ENCODE results near the gene ACAN.

Gene ACAN

GRCh38 chr15:88880944-88881740 is 77.9 kb downstream of the ACAN start:
- no peak for DNase-seq

- no peak for DNase-seq
These were observed 78.5 kb downstream of the ACAN start for GRCh38 chr15:88881775-88882174.

- no peak for DNase-seq
These were observed 79.5 kb downstream of the ACAN start for GRCh38 chr15:88882785-88883184.

DNA sequence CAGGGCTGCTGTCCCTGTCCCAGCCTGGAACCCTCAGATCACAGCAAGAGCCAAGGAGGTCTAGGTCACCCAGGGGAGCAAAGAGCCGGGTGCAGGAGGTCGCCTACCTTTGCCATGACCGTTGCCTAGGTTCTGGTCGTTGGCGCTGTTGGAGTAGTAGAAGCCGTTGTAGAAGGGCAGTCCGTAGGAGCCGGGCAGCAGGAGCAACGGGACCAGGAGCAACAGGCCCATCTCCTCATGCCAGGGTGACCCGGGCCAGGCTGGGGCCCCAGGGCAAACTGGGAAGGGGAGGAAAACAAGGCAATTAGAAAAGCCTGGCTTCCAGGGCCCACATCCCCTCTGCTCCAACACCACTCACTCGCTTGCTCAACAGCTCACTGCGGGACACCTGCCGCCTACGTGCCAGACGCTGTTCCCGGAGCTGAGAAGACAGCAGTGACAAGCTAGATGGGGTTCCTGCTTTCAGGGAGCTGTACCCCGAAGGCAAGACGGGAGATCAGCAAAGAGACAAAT is 83.9 kb downstream of the ACAN start:
- DNase-seq: no peak

- DNase-seq: no peak
These were observed 85.5 kb downstream of the ACAN start for GRCh38 chr15:88888719-88889118.

GRCh38 chr15:88890495-88890894 is 87.3 kb downstream of the ACAN start:
- DNase-seq: no peak

DNA sequence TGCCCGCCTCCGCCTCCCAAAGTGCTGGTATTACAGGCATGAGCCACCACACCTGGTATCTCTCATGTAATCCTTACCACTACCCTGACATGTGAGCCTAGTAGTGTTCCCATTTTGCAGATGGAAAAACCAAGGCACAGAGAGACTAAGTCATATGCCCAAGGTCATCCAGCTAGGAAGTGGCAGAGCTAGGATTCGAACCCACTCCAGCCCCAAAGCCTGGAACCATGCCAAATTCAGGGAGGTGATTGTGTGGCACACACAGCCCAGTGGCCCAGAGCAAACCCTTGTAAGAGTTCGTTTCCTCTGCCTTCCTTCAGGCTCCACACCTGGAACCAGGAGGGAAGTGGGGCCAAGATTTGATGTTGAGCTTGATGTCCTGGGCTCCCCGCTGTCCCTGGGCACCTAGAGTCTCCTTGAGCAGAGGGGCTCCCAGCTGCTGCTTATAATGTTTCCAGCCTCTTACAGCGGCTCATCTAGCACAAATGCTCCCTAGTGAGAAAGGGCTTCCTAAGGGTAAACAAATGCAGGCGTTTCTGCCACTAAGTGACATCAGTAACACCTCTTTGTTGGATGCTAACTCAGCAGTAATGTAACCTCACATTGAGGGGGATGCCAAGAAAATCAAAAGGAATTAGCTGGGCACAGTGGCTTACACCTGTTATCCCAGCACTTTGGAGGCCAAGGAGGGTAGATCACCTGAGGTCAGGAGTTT is 88.5 kb downstream of the ACAN start:
- peak in 1 of 2 experiments; percentile 30 for DNase-seq

DNA sequence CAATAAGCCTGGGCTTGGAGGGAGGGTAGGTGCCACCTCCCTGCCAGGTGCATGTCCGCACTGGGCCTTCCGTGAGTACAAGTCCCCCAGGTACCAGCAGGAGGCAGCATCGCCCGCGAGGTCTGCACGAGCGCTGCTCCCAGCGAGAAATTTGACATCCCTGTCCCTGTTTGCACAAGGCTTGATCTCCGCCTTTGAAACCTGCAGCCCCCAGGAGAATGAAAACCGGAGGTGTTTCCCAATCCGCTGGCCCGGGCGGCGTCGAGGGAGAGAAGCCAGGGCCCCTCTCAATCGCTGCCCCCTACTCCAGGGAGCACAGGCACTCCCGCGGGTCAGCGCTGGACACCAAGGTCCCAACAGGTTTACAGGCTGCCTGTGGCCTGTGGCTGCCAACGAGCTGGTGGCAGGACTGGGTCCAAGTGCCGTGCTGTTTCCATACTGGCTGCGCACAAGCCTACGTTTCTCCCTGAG is 91.1 kb downstream of the ACAN start:
- peak; percentile 42 to 70 for DNase-seq

DNA sequence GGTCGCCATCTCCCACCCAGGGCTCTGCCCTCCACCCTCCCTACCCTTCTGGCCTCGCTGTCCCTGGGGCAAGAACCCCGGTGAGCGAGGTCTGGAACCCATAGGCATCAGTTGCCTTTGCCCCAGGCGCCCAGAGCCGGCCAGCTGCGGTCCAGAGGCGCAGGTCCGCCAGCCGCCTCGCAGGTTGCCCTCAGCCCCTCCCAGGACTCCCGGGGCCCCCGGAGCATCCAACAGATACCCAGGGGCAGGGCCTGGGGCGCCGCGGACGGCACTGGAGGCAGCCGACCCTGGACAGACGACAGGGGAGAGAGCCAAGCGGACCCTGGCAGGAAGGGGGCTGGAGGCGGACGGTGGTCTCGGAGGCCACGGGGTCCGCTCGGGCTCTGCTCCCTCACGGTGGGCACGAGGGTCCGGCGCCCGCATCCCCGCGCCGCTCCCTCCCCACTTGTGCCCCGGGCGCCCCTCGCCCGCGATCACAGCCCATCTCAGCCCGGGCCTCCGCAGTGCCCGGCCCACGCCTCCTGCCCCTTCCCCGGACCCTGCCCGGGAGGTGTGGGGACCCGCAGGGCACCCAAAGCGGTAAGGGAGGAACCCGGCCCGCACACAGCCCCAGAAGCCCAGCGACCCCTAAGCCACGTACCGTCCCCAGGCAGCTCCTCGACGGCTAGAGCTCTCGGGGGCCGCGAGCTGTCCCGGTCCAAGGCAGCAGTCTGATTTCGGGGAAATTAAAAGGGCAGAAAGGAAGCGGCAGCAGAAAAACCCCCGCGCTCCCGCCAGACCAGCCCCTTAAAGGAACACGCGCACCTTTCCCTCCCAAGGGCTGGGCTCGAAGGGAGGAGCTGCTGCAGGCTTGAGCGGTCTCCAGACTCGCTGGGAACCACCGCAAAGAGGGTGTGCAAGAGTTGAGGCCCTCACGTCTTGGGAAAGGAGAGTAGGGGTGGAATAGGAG is 91.9 kb downstream of the ACAN start, which contains the start of gene HAPLN3:
HAPLN3 (minus strand) TSS at position 726 of the 949 bp plus-strand sequence. CDS start 8,246 bp downstream, outside the sequence.
- peak; percentile 26 to 47 for DNase-seq

GRCh38 chr15:88896333-88897033 is 93.2 kb downstream of the ACAN start:
- DNase-seq: no peak

GRCh38 chr15:88897142-88897455 is 93.9 kb downstream of the ACAN start:
- no peak for DNase-seq

DNA sequence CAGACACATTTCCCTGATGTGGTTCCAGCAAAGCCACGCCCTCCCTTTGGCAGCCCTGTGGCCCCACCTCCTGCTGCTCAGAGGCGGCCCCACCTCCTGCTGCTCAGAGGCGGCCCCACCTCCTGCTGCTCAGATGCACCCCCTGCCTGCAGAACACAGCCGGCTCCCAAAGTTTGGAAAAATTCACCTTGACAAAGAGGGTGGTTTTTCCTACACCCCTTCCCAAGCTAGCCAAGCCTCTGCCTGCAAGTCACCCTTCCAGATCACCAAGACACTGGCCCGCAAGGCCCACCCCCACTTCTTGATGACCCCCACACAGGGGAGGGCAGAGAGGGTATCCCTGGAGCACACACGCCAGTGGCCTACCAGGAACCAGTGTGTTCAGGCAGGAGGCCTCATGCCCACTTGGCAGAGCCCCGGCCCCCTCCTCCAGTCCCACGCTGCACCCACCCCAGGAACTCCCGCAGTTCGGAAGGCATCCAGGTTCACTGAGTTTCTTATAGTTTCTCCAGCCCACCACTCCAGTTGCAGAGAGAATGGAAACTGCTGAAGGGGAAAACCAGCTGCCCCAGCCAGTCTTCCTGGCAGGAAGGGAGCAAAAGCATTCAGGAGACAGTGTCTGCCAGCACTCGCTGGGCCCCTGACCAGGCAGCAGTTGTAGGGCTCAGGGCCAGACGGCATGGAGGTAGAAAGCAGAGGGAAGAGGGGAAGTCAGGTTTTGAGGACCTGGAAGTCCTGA is 94.4 kb downstream of the ACAN start:
- peak; percentile 70 to 83 for DNase-seq

- no peak for DNase-seq
These were observed 95.5 kb downstream of the ACAN start for GRCh38 chr15:88898736-88899135.

DNA sequence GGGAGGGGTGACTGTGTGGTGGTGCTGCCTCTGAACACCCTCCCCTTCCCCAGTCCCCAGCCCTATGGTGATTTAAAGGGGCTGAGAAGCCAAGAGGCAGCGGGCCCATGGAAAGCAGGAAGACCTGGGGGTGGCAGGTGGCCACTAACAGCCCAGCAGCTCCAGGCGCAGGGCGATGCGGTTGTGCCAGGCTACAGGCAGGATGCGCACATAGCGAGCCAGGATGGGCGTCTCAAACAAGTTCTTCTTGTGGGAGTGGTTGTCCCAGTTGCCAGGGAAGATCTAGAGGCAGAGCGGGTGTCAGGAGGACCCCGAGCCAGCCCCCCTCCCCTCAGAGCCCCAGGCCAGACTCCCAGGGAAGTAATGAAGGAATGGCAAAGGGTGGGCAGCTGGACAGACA is 96.0 kb downstream of the ACAN start:
- no peak for DNase-seq

DNA sequence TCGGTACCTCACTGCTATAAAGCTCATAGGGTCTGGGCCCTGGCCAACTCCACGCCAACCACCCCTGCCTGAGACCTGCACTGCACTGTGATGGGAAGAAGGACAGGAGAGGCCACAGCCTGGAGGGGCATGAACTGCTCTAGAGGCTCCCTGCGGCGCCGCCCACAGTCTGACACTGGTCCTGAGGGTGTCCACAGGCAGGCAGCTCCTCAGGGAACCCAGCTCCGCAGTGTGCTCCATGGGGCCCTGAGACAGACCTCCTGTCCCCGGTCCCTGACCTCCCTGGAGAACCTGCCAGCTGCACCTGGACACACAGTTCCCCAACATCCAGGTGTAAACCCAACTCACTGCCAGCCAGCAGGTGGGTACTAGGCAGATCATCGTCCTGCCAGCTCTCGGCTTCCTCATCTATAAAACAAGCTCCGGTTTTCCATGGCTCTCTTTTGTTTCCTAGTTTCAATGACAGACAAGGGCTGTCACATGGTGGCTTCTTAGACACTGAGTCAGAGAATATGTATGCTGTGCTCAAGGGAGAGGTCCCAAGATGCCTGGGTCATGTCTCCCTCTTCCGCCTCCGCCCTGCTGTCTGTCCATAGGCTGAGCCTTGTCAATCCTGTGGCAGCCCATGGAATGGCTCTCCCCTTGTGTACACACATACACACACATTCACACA is 97.2 kb downstream of the ACAN start:
- DNase-seq: no peak

- no peak for DNase-seq
These were observed 97.8 kb downstream of the ACAN start for GRCh38 chr15:88900982-88901418.

DNA sequence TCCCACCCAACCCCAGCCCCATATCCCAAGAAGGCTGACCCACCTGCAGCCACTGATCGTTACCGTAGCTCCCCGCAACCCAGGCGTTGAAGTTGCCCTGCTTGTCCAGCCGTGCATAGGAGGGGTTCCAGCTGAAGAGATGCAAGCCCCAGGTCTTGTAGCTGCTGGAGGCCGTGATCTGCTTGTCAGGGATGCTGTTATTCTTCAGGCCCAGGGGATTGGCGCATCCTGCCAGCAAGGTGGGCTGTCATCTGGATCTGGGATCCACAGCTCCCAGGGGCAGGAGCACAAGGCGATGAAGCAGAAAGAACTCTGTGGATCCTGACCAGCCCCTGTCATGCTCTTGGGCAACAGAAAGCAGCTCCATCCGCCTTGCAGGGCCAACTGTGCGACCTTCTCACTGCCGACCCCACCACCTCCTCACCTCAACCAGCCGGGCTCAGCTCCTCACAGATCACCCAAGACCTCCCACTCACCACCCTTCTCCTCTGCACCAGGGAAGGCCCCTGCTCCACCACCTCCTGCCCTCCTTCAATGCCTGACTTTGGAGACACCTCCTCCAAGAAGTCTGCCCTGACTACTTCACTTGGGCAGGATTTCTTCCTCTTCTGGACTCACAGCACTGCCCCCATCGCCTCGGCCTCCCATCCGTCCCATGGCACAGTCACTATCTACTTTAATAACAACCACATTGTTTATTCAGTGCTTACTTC is 98.4 kb downstream of the ACAN start:
- DNase-seq: no peak

DNA sequence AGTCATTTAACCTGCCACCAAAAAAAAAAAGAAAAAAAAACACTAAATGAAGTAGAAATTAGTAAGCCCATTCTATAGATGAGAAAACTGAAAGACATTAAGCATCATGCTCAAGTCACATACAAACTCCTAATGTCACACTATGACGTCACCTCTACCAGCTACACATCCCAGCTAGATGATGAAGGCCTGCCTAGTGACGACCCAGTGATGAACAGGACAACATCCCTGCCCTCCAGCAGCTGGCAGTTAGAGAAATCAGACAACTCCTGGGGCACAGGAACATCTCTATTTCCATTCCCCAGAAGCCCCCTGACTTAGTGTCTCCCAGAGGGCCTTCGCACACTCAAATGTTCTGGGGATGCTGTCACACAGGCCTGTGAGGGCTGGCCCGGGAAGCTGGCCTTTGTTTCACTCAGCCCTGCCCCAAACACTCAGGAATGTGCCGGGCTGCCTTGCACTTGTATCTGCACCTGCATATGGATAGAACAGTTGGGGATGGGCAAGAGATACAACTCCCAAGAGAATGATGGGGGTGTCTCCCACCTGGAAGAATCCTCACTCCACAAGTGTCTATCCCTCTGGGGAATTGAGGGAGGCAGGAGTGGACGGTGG is 99.1 kb downstream of the ACAN start:
- no peak for DNase-seq

- DNase-seq: no peak
These were observed 99.6 kb downstream of the ACAN start for GRCh38 chr15:88902846-88903245.

DNA sequence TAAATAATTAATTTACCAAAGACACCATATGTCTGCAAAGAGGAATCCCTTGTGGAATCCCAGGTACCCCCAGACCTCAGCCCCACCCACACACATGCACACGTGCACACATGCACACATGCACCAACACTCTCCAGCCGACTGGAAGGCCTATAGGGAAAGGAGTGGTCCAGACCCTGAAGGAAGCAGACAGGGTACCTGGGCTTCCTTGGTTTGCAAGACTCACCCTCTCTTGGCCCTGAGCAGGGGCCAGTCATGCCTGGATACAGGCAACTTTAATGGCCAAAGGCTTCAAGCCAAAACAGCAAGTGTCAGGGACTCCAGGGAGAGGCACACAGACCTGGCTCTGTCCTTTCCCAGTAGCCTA is 101.0 kb downstream of the ACAN start:
- DNase-seq: no peak
